HG02759 (cell line): ENCODE results near the gene KCNS1.
A peak's percentile ranks its signal among the peaks of the same experiment; 100 is the strongest.

Experiments
- ATAC-seq: cut with Tn5 transposase; IDR thresholded peaks from one replicate; pipeline ENCODE4 v1.9.1; 2021; ENCODE audit warnings: mild to moderate bottlenecking, moderate library complexity; ENCODE audit not compliant: unreplicated experiment

The KCNS1 gene

GRCh38 chr20:45051204-45052060 lies 49.5 kb downstream of the KCNS1 start:
- ATAC-seq = peak; percentile 51

- no peak for ATAC-seq
Measured at GRCh38 chr20:45049904-45050471, 50.9 kb downstream of the KCNS1 start.

- no peak for ATAC-seq
Measured at GRCh38 chr20:45049438-45049837, 51.5 kb downstream of the KCNS1 start.

GRCh38 chr20:45047581-45048119 lies 53.3 kb downstream of the KCNS1 start:
- ATAC-seq = no peak

- ATAC-seq = no peak
Measured at GRCh38 chr20:45044601-45045000, 56.3 kb downstream of the KCNS1 start.

DNA sequence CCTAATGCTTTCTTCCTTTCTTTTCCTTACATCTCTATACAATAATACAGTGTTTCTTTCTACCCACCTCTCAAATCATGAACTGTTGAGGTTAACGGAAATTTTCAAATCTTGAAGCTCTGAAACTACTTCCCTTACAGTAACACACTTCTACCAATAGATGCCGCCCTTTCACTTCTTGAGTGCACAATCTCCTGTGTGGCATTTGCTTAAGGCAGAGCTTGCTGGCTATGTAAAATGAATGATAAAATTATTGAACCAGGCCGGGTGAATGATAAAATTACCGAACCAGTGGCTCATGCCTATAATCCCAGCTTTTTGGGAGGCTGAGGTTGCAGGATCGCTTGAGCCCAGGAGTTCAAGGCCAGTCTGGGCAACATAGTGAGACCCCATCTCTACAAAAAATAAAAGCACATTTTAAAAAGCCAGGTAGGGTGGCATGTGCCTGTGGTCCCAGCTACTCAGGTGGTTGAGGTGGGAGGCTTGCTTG lies 56.8 kb downstream of the KCNS1 start:
- no peak for ATAC-seq

- no peak for ATAC-seq
Measured at GRCh38 chr20:45042978-45043377, 57.9 kb downstream of the KCNS1 start.
